GM18519 (cell line): ENCODE data around the gene SEPTIN8.

Source experiments
- ATAC-seq: cut with Tn5 transposase; IDR thresholded peaks from one replicate; pipeline ENCODE4 v1.9.1; 2021; ENCODE audit warnings: mild to moderate bottlenecking, moderate library complexity; ENCODE audit not compliant: unreplicated experiment, low FRiP score

The SEPTIN8 gene

DNA sequence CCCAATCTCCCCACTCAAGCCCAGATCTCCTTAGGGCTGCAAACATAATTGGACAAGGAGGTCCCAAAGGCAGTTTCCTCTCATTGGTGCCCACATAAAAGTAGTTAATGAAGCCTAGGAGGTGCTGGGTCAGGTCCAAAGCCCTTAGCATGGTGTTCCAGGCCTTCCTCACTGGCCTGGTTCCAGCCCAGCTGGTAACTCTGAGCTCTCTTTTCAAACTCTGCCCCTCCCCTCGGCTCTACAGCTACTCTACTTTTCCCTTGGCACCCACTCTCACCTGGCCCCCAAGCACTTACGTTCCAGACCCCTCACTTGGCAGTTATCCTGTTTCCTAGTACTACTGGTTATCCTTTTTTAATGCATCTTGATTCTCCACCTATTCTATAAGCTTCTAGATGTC is 9.9 kb downstream of the SEPTIN8 start:
- no peak for ATAC-seq

GRCh38 chr5:132766806-132767055 is 10.3 kb downstream of the SEPTIN8 start:
- ATAC-seq = no peak

- no peak for ATAC-seq
Measured at GRCh38 chr5:132766020-132766805, 10.8 kb downstream of the SEPTIN8 start.

DNA sequence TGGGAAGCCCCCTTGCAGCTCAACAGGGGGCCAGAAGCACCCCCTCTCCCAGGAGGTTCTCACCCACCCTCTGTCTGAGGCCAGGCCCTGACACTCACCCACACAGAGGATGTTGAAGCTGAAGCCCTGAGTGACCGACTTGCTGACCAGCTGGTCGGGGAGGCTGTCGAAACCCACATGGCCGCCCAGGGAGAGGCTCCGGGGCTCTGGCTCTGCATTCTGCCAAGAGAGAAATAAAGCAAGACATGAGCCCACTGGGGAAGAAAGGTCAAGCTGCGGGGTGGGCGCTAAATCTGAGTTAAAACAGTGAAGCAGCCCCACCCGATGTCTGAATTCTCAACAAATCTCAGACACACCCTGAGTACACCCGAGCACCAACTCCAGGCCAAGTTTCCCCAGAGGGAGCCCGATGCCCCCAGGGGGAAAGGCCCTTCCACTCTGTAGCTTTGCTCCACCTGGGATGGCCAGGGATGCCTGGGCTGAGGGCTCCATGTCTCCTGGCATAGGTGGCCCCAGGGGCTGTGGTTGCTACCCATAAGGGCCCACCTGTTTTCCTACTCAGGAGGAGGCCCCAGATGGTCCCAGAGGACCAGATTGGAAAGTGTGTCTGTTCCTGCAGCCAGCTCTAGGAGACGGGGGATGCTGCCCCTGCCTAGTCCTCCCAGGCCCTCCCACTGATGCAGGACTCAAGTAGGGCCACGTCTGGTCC is 11.6 kb downstream of the SEPTIN8 start:
- no peak for ATAC-seq

DNA sequence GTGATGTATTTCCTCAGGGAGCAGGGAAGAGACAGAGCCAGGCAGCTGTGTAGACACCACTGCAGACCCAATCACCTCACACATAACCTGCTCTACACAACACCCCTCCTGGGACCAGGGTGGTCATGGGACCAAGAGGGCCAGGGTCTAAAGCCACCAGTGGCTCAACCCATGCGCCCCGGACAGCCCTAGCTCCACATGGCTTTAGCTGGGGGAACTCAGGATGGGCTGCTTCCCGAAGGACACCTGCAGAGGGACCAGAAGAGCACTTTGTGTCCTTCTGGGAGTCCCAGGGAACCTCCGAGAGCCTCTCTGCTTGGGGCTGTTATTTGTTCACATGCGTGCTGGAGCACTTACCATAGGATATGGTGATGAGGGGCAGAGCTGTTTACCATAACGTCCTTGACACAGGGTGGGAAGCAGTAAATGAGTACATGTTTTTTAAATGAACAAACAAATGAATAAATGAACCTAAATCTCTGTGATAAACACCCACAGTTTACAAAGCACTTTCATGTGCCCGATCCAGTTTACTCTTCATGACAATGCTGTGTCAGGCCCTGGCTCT is 12.3 kb downstream of the SEPTIN8 start:
- ATAC-seq = no peak

DNA sequence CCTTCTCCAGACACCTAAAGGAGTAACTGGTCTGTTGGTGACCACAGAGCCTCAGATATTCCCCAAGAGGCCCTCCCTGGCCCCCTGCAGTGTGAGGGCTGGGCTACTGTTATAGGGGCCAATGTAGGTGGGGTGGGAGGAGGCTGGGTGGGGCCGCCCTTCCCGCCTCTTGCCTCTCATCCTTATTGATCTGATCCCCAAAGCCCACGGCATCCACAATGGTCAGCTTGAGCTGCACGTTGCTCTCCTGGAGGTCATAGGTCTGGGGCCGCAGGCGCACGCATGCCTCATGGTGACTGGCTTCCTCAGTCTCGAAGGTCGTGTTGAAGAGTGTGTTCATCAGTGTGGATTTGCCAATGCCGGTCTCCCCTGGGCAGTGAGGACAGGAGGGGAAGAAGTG is 13.0 kb downstream of the SEPTIN8 start:
- no peak for ATAC-seq

DNA sequence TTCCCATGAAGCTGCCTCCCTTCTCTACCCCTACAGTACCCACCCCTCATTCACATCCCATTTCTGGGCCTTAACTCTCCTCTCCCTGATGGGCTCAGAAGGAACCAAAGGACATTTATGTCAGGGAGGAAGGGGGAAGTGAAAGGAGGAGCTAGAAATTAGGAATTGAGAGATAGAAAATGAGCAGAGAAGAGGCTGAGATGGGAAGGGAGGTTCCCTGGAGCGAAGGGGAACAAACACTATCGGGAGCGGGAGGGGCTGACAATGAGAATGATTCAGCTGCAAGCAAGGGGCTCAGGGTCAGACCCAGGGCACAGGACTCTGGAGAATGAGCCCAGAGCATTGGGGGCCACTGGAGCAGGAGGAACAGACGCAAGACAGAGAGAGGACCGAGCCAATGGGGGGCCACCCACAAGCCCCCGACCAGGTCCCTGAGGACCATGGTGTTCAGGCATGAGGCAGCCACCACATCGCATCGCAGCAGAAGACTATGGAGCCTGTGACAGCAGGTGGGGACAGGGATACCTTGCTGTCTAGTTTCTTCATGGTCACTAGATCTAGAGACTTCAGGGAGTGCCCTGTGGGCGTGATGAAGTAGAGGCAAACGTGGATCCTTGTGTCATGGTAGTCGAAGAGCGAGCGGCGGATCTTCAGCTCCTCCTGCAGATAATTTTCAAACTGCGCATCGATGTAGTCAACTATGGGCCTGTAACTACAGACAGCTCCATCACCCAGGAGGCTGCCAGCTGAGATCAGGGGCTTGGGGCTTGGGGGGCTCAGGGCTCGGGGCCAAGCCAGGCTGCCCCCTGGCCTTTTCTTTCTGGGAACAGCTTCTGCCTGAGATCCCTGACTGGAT is 13.6 kb downstream of the SEPTIN8 start:
- no peak for ATAC-seq

DNA sequence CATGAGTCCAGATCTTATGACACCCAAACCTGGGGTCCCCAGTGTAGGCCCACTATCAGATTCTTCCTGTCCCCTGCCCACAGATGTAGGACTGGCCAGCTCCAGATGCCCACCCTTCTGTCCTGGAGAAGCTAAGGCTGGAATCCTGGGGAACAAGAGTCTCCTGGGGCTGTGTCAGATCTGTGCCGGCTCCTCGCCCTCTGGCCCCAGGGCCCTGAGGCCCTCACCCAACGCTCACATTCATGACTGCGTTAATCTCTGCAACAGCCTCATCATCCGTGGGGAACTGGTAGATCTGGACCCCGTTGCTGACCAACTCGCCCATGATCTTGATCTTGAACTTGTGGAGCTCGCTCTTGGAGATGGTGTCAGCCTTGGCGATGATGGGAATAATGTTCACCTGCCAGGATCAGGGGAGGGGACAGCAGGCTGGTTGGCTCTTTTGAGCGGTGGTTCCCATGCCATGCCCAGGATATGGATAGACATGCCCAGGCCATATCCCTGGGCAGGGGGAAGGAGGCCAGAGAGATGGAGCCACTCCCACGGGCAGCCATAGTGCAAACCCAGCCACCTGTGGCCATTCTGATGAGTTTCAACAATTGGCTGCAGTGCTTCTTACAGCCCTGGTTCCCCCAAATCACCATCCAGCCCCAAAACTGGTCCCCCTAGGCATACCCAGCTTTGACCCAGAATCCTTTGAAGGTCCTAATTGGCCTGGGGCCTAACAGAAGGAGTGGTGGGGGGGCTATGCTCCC is 14.6 kb downstream of the SEPTIN8 start:
- ATAC-seq = no peak

GRCh38 chr5:132761321-132762240 is 15.5 kb downstream of the SEPTIN8 start:
- no peak for ATAC-seq

DNA sequence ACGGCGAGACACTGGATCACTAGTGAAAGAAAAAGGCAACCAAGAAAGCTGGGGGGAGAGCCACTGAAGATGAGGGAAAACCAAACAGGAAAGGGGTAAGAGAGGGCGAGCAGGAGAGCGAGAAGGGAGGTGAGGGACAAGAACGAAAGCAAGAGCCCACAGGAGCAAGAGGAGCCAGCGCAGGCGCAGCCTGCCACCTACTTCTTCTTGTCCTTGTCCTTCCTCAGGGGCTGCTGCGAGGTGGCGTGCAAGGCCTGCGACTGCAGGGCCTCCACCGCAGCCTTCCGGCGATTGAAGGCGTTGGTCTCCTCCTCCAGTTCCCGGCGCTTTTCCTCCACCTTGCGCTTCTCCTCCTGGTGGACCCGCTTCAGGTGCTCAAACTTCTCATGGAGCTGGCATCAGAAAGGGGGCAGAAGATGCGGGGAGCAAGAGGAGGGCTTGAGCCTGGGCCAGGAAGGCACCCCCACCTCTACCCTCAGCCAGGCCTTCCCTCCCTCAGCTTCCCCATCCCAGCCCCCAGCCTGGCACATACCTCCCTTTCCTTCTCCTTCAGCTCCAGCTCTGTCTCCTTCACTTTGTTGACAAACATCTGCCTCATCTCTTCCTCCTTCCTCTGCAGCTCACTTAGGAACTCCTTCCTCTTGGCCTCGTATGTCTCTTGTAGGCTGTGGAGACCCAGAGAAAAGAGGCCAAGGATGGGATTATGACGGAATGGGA is 16.3 kb downstream of the SEPTIN8 start:
- ATAC-seq = no peak

GRCh38 chr5:132760049-132760420 is 17.0 kb downstream of the SEPTIN8 start:
- no peak for ATAC-seq

- ATAC-seq = no peak
Measured at GRCh38 chr5:132759114-132760048, 17.7 kb downstream of the SEPTIN8 start.

- ATAC-seq = no peak
Measured at GRCh38 chr5:132758451-132758850, 18.6 kb downstream of the SEPTIN8 start.

DNA sequence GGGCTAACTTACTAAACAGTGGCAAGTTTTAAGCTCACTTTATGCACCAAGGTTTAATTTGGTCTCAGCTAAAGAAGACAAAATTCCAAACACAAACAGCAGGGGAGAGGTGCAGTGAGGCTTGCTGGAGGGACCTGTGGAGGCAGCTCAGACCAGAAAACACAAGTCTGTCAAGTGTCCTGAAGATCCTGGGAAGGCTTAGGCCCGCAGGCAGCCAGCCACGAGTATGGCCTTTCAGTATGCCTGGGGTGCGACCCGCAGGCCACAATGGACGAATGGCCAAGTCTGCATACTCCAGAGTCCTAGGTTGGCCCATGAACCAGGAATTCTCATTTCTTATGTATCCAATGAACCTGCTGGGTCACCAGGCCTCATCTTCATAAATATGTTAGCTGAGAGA is 20.5 kb downstream of the SEPTIN8 start:
- no peak for ATAC-seq

DNA sequence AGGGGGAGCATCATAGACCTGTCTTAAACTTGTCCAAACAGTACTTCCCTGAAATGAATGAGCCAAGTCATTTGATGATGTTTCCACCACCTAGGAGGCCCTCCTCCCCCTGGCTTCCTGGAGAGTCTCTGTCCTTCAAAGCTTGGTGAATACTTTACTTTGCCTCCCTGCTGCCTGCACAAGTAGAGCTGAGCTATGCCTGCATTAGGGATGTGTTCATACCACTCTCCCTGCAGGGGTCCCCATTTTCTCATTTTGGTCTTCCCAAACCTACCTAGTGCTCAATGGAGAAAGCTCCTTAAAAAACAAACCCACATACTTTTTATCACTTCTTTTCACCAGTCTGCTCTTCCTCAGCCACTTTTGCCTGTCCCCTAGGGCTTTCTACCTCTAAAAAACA is 22.1 kb downstream of the SEPTIN8 start:
- ATAC-seq = no peak

DNA sequence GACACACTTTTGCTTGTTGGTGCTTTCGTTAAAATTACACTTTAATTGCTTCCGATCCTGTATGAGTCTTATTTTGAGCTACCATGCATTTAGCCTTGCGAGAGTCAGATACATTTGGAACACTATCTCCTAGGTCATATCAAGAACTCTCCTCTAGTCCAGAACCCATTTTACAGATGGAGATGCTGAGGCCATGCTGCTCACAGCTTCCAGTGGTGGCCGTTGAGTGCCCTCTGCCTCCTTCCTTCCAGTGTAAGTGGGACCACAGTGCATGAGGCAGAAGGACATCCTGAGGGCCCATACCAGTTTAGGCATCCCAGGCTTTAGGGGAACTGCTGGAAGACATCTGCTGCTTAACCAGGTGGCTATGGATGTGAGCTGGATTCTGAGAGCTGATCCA is 22.9 kb downstream of the SEPTIN8 start:
- ATAC-seq = no peak

DNA sequence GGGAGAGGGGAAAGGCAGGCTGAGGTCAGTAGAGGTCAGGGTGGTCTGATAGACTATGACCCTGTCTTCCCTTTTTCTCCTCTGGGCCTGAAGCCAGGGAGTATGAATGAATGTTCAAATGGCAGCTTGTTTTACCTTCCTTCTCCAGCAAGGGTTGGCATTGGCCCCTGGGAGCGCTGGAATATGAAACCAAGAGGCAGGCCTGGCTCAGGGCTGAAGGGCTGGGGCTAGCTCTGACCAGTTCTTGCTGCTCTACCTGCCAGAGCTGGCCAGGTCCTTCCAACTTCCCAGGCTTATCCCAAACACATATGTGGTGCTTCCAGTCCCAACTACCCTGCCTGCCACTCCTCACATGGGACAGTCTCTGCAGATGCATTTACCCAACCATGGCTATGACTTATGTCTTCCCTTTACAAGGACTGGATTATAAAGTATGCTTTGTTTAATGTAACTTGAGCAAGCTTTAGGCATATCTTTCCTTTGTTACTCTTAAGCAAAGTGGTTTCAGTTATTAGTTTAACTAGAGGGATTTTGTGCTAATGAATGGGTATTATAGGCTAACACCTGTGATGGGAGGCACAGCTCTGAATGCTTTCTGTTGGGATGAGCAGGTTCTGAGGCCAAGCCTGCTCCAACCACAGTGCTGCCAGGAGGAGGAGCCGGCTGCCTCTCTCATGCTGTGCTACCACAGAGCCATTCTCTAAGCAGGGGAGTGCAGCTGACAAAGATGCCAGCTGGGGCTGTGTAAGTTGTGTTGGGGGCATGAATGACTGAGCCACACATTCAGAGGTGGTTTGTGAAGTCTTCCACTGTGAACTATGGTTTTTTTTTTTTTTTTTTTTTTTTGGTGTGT is 23.7 kb downstream of the SEPTIN8 start:
- no peak for ATAC-seq
